ENCODE data around the gene ENDOV. TPM values are rescaled to one million over a fixed set of nuclear protein-coding genes. Genes with fewer than 3 reads are reported as not detected.

ENDOV gene
- total and polyA plus RNA-seq, 2 of the 13 experiments (the other 11 are each of a cell fraction or from before 2014, with no cell fraction given), result 15.1 to 17.1 TPM

DNA sequence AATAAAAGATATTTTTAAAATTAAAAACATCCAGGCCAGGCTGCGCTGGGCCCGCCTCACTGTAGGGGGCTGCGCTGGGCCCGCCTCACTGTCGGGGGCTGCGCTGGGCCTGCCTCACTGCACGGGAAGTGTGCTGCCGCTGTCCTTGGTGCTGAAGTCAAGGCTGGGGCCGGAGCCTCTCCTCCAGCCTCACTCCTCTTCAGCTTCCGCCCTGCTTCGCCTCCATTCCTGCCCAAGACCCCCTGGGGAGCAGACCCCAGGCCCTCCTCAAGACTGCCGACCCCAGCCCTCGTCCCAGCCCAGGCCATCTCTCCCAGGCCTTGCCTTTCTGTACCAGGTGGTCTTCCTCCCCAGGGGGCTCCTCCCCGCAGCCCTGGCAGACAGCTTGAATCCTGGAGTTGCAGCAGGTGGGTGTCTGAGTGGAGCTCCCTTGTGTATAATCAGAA, 26.2 kb downstream of the ENDOV start (continued):
- TF ChIP-seq ZBTB33 (CRISPR knock-in tag; IDR thresholded peaks at IDR 0.05), result peak; percentile 13; the same call in 1 of the 2 replicates
- peak; percentile 65 for TF ChIP-seq ETV5 (CRISPR knock-in tag; IDR thresholded peaks at IDR 0.05; ENCODE audit: borderline replicate concordance)
- TF ChIP-seq, protein P1, sequence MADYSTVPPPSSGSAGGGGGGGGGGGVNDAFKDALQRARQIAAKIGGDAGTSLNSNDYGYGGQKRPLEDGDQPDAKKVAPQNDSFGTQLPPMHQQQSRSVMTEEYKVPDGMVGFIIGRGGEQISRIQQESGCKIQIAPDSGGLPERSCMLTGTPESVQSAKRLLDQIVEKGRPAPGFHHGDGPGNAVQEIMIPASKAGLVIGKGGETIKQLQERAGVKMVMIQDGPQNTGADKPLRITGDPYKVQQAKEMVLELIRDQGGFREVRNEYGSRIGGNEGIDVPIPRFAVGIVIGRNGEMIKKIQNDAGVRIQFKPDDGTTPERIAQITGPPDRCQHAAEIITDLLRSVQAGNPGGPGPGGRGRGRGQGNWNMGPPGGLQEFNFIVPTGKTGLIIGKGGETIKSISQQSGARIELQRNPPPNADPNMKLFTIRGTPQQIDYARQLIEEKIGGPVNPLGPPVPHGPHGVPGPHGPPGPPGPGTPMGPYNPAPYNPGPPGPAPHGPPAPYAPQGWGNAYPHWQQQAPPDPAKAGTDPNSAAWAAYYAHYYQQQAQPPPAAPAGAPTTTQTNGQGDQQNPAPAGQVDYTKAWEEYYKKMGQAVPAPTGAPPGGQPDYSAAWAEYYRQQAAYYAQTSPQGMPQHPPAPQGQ (CRISPR knock-in tag; IDR thresholded peaks at IDR 0.05; ENCODE audit: borderline replicate concordance), result no peak
- no peak for TF ChIP-seq ZBTB39 (CRISPR knock-in tag; IDR thresholded peaks at IDR 0.05)
- TF ChIP-seq, protein P2, sequence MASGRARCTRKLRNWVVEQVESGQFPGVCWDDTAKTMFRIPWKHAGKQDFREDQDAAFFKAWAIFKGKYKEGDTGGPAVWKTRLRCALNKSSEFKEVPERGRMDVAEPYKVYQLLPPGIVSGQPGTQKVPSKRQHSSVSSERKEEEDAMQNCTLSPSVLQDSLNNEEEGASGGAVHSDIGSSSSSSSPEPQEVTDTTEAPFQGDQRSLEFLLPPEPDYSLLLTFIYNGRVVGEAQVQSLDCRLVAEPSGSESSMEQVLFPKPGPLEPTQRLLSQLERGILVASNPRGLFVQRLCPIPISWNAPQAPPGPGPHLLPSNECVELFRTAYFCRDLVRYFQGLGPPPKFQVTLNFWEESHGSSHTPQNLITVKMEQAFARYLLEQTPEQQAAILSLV (CRISPR knock-in tag; IDR thresholded peaks at IDR 0.05; ENCODE audit: borderline replicate concordance), result no peak
- TF ChIP-seq ZNF614 (CRISPR knock-in tag; IDR thresholded peaks at IDR 0.05; ENCODE audit: borderline replicate concordance), result peak; percentile 81; the same call in 1 of the 2 replicates
- TF ChIP-seq ZNF749 (CRISPR knock-in tag; IDR thresholded peaks at IDR 0.05; ENCODE audit: borderline replicate concordance), result peak; percentile 89; the same call in 1 of the 2 replicates
- TF ChIP-seq, protein P3, sequence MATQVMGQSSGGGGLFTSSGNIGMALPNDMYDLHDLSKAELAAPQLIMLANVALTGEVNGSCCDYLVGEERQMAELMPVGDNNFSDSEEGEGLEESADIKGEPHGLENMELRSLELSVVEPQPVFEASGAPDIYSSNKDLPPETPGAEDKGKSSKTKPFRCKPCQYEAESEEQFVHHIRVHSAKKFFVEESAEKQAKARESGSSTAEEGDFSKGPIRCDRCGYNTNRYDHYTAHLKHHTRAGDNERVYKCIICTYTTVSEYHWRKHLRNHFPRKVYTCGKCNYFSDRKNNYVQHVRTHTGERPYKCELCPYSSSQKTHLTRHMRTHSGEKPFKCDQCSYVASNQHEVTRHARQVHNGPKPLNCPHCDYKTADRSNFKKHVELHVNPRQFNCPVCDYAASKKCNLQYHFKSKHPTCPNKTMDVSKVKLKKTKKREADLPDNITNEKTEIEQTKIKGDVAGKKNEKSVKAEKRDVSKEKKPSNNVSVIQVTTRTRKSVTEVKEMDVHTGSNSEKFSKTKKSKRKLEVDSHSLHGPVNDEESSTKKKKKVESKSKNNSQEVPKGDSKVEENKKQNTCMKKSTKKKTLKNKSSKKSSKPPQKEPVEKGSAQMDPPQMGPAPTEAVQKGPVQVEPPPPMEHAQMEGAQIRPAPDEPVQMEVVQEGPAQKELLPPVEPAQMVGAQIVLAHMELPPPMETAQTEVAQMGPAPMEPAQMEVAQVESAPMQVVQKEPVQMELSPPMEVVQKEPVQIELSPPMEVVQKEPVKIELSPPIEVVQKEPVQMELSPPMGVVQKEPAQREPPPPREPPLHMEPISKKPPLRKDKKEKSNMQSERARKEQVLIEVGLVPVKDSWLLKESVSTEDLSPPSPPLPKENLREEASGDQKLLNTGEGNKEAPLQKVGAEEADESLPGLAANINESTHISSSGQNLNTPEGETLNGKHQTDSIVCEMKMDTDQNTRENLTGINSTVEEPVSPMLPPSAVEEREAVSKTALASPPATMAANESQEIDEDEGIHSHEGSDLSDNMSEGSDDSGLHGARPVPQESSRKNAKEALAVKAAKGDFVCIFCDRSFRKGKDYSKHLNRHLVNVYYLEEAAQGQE (IDR thresholded peaks at IDR 0.05; ENCODE audit: borderline replicate concordance in 1 of 2, low read depth in 1 of 2, low read length in 2 of 2), result peak; percentile 96 to 98
- TF ChIP-seq, protein P4, sequence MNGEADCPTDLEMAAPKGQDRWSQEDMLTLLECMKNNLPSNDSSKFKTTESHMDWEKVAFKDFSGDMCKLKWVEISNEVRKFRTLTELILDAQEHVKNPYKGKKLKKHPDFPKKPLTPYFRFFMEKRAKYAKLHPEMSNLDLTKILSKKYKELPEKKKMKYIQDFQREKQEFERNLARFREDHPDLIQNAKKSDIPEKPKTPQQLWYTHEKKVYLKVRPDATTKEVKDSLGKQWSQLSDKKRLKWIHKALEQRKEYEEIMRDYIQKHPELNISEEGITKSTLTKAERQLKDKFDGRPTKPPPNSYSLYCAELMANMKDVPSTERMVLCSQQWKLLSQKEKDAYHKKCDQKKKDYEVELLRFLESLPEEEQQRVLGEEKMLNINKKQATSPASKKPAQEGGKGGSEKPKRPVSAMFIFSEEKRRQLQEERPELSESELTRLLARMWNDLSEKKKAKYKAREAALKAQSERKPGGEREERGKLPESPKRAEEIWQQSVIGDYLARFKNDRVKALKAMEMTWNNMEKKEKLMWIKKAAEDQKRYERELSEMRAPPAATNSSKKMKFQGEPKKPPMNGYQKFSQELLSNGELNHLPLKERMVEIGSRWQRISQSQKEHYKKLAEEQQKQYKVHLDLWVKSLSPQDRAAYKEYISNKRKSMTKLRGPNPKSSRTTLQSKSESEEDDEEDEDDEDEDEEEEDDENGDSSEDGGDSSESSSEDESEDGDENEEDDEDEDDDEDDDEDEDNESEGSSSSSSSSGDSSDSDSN (CRISPR knock-in tag; IDR thresholded peaks at IDR 0.05), result 0 out of 2 replicates have a peak, but pooled peaks have one; percentile 43
- TF ChIP-seq ZNF616 (CRISPR knock-in tag; IDR thresholded peaks at IDR 0.05; ENCODE audit: low read depth), result peak; percentile 92
- TF ChIP-seq RXRA (CRISPR knock-in tag; IDR thresholded peaks at IDR 0.05), result peak; percentile 38; the same call in 1 of the 2 replicates
- TF ChIP-seq, protein P5, sequence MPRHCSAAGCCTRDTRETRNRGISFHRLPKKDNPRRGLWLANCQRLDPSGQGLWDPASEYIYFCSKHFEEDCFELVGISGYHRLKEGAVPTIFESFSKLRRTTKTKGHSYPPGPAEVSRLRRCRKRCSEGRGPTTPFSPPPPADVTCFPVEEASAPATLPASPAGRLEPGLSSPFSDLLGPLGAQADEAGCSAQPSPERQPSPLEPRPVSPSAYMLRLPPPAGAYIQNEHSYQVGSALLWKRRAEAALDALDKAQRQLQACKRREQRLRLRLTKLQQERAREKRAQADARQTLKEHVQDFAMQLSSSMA (CRISPR knock-in tag; IDR thresholded peaks at IDR 0.05), result peak; percentile 25; the same call in 1 of the 2 replicates
